Measurements from ENCODE around the gene TNNI3.

TNNI3 gene

GRCh38 chr19:55146078-55146704, 11.3 kb downstream of the TNNI3 start:
- DNase-seq: peak; percentile 20

GRCh38 chr19:55145232-55145631, 12.3 kb downstream of the TNNI3 start:
- DNase-seq: no peak

GRCh38 chr19:55141696-55142095, 15.8 kb downstream of the TNNI3 start:
- no peak for DNase-seq

GRCh38 chr19:55137915-55138314, 19.6 kb downstream of the TNNI3 start:
- DNase-seq: no peak

GRCh38 chr19:55136399-55137102, 21.0 kb downstream of the TNNI3 start:
- DNase-seq: no peak

GRCh38 chr19:55134736-55135135, 22.8 kb downstream of the TNNI3 start:
- DNase-seq: no peak

- no peak for DNase-seq
Observed at GRCh38 chr19:55133639-55134444, 23.7 kb downstream of the TNNI3 start.

- DNase-seq: no peak
Observed at GRCh38 chr19:55132453-55133129, 24.9 kb downstream of the TNNI3 start.

- DNase-seq: no peak
Observed at GRCh38 chr19:55131421-55131820, 26.1 kb downstream of the TNNI3 start.

GRCh38 chr19:55119053-55119452, 38.5 kb downstream of the TNNI3 start:
- no peak for DNase-seq

GRCh38 chr19:55118401-55118991, 39.0 kb downstream of the TNNI3 start:
- DNase-seq: peak in 1 of 2 donors; percentile 22

- peak; percentile 97 to 98 for DNase-seq
Observed at GRCh38 chr19:55117663-55118391, 39.7 kb downstream of the TNNI3 start.

GRCh38 chr19:55116859-55117662, 40.5 kb downstream of the TNNI3 start, which contains the start of gene PPP1R12C:
Gene PPP1R12C, minus strand, starts transcription at chr19:55117637. Its CDS starts 94 bp downstream, at chr19:55117543.
- no peak for DNase-seq

- DNase-seq: peak; percentile 62 to 67
Observed at GRCh38 chr19:55116232-55116858, 41.2 kb downstream of the TNNI3 start.

GRCh38 chr19:55115446-55116065, 42.0 kb downstream of the TNNI3 start:
- no peak for DNase-seq

- no peak for DNase-seq
Observed at GRCh38 chr19:55114566-55115145, 42.9 kb downstream of the TNNI3 start.

GRCh38 chr19:55113570-55114039, 43.9 kb downstream of the TNNI3 start:
- no peak for DNase-seq

GRCh38 chr19:55112777-55113569, 44.6 kb downstream of the TNNI3 start:
- DNase-seq: no peak

Data from CD4-positive, alpha-beta T cell treated with Interleukin-1 beta for 1 hour (primary cell).